GM21528 (cell line): ENCODE data around the gene APLF.
A peak's percentile ranks its signal among the peaks of the same experiment; 100 is the strongest.

Source experiments
- ATAC-seq: cut with Tn5 transposase; IDR thresholded peaks from one replicate; pipeline ENCODE4 v1.9.1; 2021; ENCODE audit warnings: mild to moderate bottlenecking, moderate library complexity; ENCODE audit not compliant: unreplicated experiment, low FRiP score

APLF gene

GRCh38 chr2:68467077-68467960 lies at the start of gene APLF, which contains the start of gene FBXO48:
APLF (plus strand) TSS chr2:68467585; CDS start chr2:68467732, 147 bp downstream.
FBXO48 (minus strand) TSS chr2:68467294; CDS start chr2:68465145, 2,149 bp downstream.
- peak; percentile 95 for ATAC-seq

GRCh38 chr2:68417926-68418325 lies 49.5 kb upstream of the APLF start:
- no peak for ATAC-seq

GRCh38 chr2:68418419-68418818 lies 49.0 kb upstream of the APLF start:
- ATAC-seq: no peak

GRCh38 chr2:68418855-68419254 lies 48.5 kb upstream of the APLF start:
- no peak for ATAC-seq

- ATAC-seq: no peak
Observed at GRCh38 chr2:68420254-68420910, 47.0 kb upstream of the APLF start.

GRCh38 chr2:68423966-68424650 lies 43.3 kb upstream of the APLF start:
- peak; percentile 79 for ATAC-seq

GRCh38 chr2:68425503-68425902 lies 41.9 kb upstream of the APLF start:
- no peak for ATAC-seq

- ATAC-seq: no peak
Observed at GRCh38 chr2:68426446-68426845, 40.9 kb upstream of the APLF start.

GRCh38 chr2:68426848-68427579 lies 40.4 kb upstream of the APLF start:
- peak; percentile 47 for ATAC-seq

GRCh38 chr2:68428126-68428525 lies 39.3 kb upstream of the APLF start:
- no peak for ATAC-seq

GRCh38 chr2:68428746-68429145 lies 38.6 kb upstream of the APLF start:
- no peak for ATAC-seq

GRCh38 chr2:68429311-68429826 lies 38.0 kb upstream of the APLF start:
- no peak for ATAC-seq

GRCh38 chr2:68431316-68431972 lies 35.9 kb upstream of the APLF start:
- no peak for ATAC-seq

GRCh38 chr2:68432696-68433658 lies 34.4 kb upstream of the APLF start:
- ATAC-seq: no peak

GRCh38 chr2:68434981-68435380 lies 32.4 kb upstream of the APLF start:
- no peak for ATAC-seq

GRCh38 chr2:68435615-68436014 lies 31.8 kb upstream of the APLF start:
- no peak for ATAC-seq

- no peak for ATAC-seq
Observed at GRCh38 chr2:68436270-68436669, 31.1 kb upstream of the APLF start.

- no peak for ATAC-seq
Observed at GRCh38 chr2:68438455-68439303, 28.7 kb upstream of the APLF start.
